ENCODE data around the gene GABBR1. TPM values are rescaled to one million over a fixed set of nuclear protein-coding genes. Genes with fewer than 3 reads are reported as not detected.

Gene GABBR1
- total RNA-seq, 1 donor from 2014 or later = 14.1 TPM

- Histone ChIP-seq H3K36me3 (ENCODE audit: control insufficient read depth, insufficient read depth, low read length) (no peaks in the 10 kb centered on the region), H3K4me3 (ENCODE audit: low read depth, low read length) (no peak overlapping the region), H3K27me3 (ENCODE audit: control insufficient read depth, insufficient read depth, low read length) (no peaks in the 10 kb centered on the region)
- DNase-seq (ENCODE audit: low read depth) = no peak
- TF ChIP-seq CTCF (IDR thresholded peaks at IDR 0.05; ENCODE audit: insufficient read depth, low read length, poor library complexity, severe bottlenecking) = no peak
Measured at GRCh38 chr6:29620630-29621029, 12.4 kb downstream of the GABBR1 start.

- no peak overlapping the region for H3K4me3 ChIP-seq (ENCODE audit: low read depth, low read length)
- TF ChIP-seq CTCF (IDR thresholded peaks at IDR 0.05; ENCODE audit: insufficient read depth, low read length, poor library complexity, severe bottlenecking) = no peak
- no peaks in the 10 kb centered on the region for H3K36me3 ChIP-seq (ENCODE audit: control insufficient read depth, insufficient read depth, low read length)
- H3K27me3 ChIP-seq (ENCODE audit: control insufficient read depth, insufficient read depth, low read length) = no peaks in the 10 kb centered on the region
- DNase-seq (ENCODE audit: low read depth) = no peak
Measured at GRCh38 chr6:29619578-29620160, 13.3 kb downstream of the GABBR1 start.

GRCh38 chr6:29617782-29618554, 15.0 kb downstream of the GABBR1 start:
- Histone ChIP-seq H3K4me3 (ENCODE audit: low read depth, low read length) (no peak overlapping the region), H3K27me3 (ENCODE audit: control insufficient read depth, insufficient read depth, low read length) (no peaks in the 10 kb centered on the region), H3K36me3 (ENCODE audit: control insufficient read depth, insufficient read depth, low read length) (no peaks in the 10 kb centered on the region)
- no peak for DNase-seq (ENCODE audit: low read depth)
- peak; percentile 21 for TF ChIP-seq CTCF (IDR thresholded peaks at IDR 0.05; ENCODE audit: insufficient read depth, low read length, poor library complexity, severe bottlenecking)

- TF ChIP-seq CTCF (IDR thresholded peaks at IDR 0.05; ENCODE audit: insufficient read depth, low read length, poor library complexity, severe bottlenecking) = no peak
- Histone ChIP-seq H3K4me3 (ENCODE audit: low read depth, low read length) (no peak overlapping the region), H3K36me3 (ENCODE audit: control insufficient read depth, insufficient read depth, low read length) (peaks cover 1% of the 10 kb centered on the region), H3K27me3 (ENCODE audit: control insufficient read depth, insufficient read depth, low read length) (no peaks in the 10 kb centered on the region)
- DNase-seq (ENCODE audit: low read depth) = no peak
Measured at GRCh38 chr6:29611426-29611825, 21.6 kb downstream of the GABBR1 start.

- TF ChIP-seq CTCF (IDR thresholded peaks at IDR 0.05; ENCODE audit: insufficient read depth, low read length, poor library complexity, severe bottlenecking) = no peak
- Histone ChIP-seq H3K4me3 (ENCODE audit: low read depth, low read length) (no peak overlapping the region), H3K36me3 (ENCODE audit: control insufficient read depth, insufficient read depth, low read length) (peaks cover 1% of the 10 kb centered on the region), H3K27me3 (ENCODE audit: control insufficient read depth, insufficient read depth, low read length) (no peaks in the 10 kb centered on the region)
- no peak for DNase-seq (ENCODE audit: low read depth)
Measured at GRCh38 chr6:29610540-29610939, 22.4 kb downstream of the GABBR1 start.
